ENCODE results near the gene GPC1.
"Not testable (repeated sequence)": the region's sequence is repeated elsewhere in the genome, so short reads cannot be mapped to it uniquely, and the experiment has no call there.

GPC1 gene

GRCh38 chr2:240435457-240435947, at the start of gene GPC1:
TSS of gene GPC1 (plus strand) at chr2:240435663. CDS start at chr2:240435919, 256 bp downstream.
- peak within 1 kb of the TSS; percentile 62 for H3K4me3 ChIP-seq (ENCODE audit: low read depth, low read length)
- peak; percentile 41 for DNase-seq (ENCODE audit: low read depth)

- H3K4me3 ChIP-seq (ENCODE audit: low read depth, low read length) = no peak overlapping the region
- DNase-seq (ENCODE audit: low read depth) = no peak
Observed at GRCh38 chr2:240386326-240386725, 49.1 kb upstream of the GPC1 start.

GRCh38 chr2:240386743-240387142, 48.7 kb upstream of the GPC1 start:
- H3K4me3 ChIP-seq (ENCODE audit: low read depth, low read length); DNase-seq (ENCODE audit: low read depth): not testable (repeated sequence)

- H3K4me3 ChIP-seq (ENCODE audit: low read depth, low read length) = no peak overlapping the region
- DNase-seq (ENCODE audit: low read depth) = no peak
Observed at GRCh38 chr2:240387325-240387668, 48.2 kb upstream of the GPC1 start.

- H3K4me3 ChIP-seq (ENCODE audit: low read depth, low read length) = no peak overlapping the region
- DNase-seq (ENCODE audit: low read depth) = peak; percentile 90
Observed at GRCh38 chr2:240387669-240388358, 47.6 kb upstream of the GPC1 start.

- H3K4me3 ChIP-seq (ENCODE audit: low read depth, low read length) = no peak overlapping the region
- no peak for DNase-seq (ENCODE audit: low read depth)
Observed at GRCh38 chr2:240388471-240389301, 46.8 kb upstream of the GPC1 start.

GRCh38 chr2:240389302-240389805, 46.1 kb upstream of the GPC1 start:
- no peak for DNase-seq (ENCODE audit: low read depth)
- no peak overlapping the region for H3K4me3 ChIP-seq (ENCODE audit: low read depth, low read length)

GRCh38 chr2:240390091-240391073, 45.1 kb upstream of the GPC1 start:
- no peak overlapping the region for H3K4me3 ChIP-seq (ENCODE audit: low read depth, low read length)
- no peak for DNase-seq (ENCODE audit: low read depth)

- no peak for DNase-seq (ENCODE audit: low read depth)
- H3K4me3 ChIP-seq (ENCODE audit: low read depth, low read length) = no peak overlapping the region
Observed at GRCh38 chr2:240391111-240392051, 44.1 kb upstream of the GPC1 start.

- no peak overlapping the region for H3K4me3 ChIP-seq (ENCODE audit: low read depth, low read length)
- DNase-seq (ENCODE audit: low read depth) = no peak
Observed at GRCh38 chr2:240392084-240392947, 43.1 kb upstream of the GPC1 start.

- H3K4me3 ChIP-seq (ENCODE audit: low read depth, low read length) = no peak overlapping the region
- DNase-seq (ENCODE audit: low read depth) = no peak
Observed at GRCh38 chr2:240392948-240393830, 42.3 kb upstream of the GPC1 start.

- no peak overlapping the region for H3K4me3 ChIP-seq (ENCODE audit: low read depth, low read length)
- peak; percentile 36 for DNase-seq (ENCODE audit: low read depth)
Observed at GRCh38 chr2:240393831-240394410, 41.5 kb upstream of the GPC1 start.

GRCh38 chr2:240394549-240394948, 40.9 kb upstream of the GPC1 start:
- H3K4me3 ChIP-seq (ENCODE audit: low read depth, low read length) = no peak overlapping the region
- DNase-seq (ENCODE audit: low read depth) = no peak

- no peak for DNase-seq (ENCODE audit: low read depth)
- H3K4me3 ChIP-seq (ENCODE audit: low read depth, low read length) = no peak overlapping the region
Observed at GRCh38 chr2:240395448-240395847, 40.0 kb upstream of the GPC1 start.

GRCh38 chr2:240395896-240396622, 39.4 kb upstream of the GPC1 start:
- no peak overlapping the region for H3K4me3 ChIP-seq (ENCODE audit: low read depth, low read length)
- no peak for DNase-seq (ENCODE audit: low read depth)

All from skeletal muscle cell (primary cell).